Nephron progenitor cell (in vitro differentiated cells): Measurements from ENCODE around the gene CLPTM1.

ENCODE experiments used
- DNase-seq: peaks from one replicate; pipeline ENCODE4 v3.0.0; 2021
- H3K27ac Mint-ChIP-seq: 2 replicates; pipeline ENCODE4 v1.8.0; 2021; ENCODE audit warnings: mild to moderate bottlenecking, moderate library complexity, mixed read lengths
- H3K27me3 Mint-ChIP-seq: 2 replicates; pipeline ENCODE4 v1.8.0; 2021; ENCODE audit warnings: mild to moderate bottlenecking, low read depth, mixed read lengths; ENCODE audit not compliant: poor library complexity
- H3K36me3 Mint-ChIP-seq: 2 replicates; pipeline ENCODE4 v1.8.0; 2021; ENCODE audit warnings: low read depth, mixed read lengths
- H3K4me1 Mint-ChIP-seq: 2 replicates; pipeline ENCODE4 v1.8.0; 2021; ENCODE audit warnings: mixed read lengths
- H3K4me3 Mint-ChIP-seq: 2 replicates; pipeline ENCODE4 v1.8.0; 2021; ENCODE audit warnings: mild to moderate bottlenecking, moderate library complexity, mixed read lengths
- H3K9me3 Mint-ChIP-seq: 2 replicates; pipeline ENCODE4 v1.8.0; 2021; ENCODE audit warnings: mild to moderate bottlenecking, moderate library complexity, mixed read lengths
- CTCF ChIP-seq: fragments of 200-600 bp; sonication (generic); IDR thresholded peaks from 2 replicates; pipeline ENCODE4 v1.5.0; 2021; ENCODE audit warnings: antibody characterized with exemption

Gene CLPTM1

DNA sequence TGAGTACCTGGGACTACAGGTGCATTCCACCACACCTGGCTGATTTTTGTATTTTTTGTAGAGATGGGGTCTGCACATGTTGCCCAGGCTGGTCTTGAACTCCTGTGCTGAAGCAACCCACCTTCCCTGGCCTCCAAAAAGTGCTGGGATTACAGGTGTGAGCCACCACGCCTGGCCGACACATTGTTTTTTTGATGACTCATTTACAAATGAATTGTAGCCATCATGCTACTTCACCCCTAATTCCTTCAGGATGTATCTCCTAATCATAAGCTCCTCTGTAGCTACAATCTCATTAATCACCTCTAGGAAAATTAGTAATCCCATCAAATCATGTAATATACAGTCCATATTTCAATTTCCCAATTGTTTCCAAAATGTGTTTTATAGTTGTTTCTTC is 64.0 kb downstream of the CLPTM1 start:
- no peak for DNase-seq
- Mint-ChIP-seq H3K4me3 (no peak overlapping the region), H3K27ac (no peak overlapping the region), H3K27me3 (no peaks in the 10 kb centered on the region), H3K36me3 (no peaks in the 10 kb centered on the region), H3K4me1 (no peaks in the 10 kb centered on the region), H3K9me3 (no peaks in the 10 kb centered on the region)
- no peak for TF ChIP-seq CTCF

DNA sequence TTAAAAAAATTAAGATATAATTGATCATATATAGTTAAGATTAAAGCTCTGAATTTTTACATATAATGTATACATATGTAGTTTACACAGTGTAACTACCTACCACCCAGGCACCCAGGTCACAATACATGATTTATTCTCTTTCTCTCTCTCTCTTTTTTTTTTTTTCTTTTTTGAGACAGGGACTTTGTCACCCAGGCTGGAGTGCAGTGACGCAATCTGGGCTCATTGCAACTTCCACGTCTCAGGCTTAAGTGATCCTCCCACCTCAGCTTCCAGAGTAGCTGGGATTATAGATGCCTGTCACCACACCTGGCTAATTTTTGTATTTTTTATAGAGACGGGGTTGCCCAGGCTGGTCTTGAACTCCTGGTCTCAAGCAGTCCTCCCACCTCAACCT is 64.9 kb downstream of the CLPTM1 start:
- Mint-ChIP-seq H3K27me3 (no peaks in the 10 kb centered on the region), H3K4me3 (no peak overlapping the region), H3K27ac (no peak overlapping the region), H3K4me1 (no peaks in the 10 kb centered on the region), H3K36me3 (no peaks in the 10 kb centered on the region), H3K9me3 (no peaks in the 10 kb centered on the region)
- no peak for DNase-seq
- no peak for TF ChIP-seq CTCF

GRCh38 chr19:45021971-45022370 is 66.8 kb downstream of the CLPTM1 start:
- Mint-ChIP-seq H3K4me3 (no peak overlapping the region), H3K27ac (peak overlapping the region; percentile 79), H3K4me1 (no peaks in the 10 kb centered on the region), H3K27me3 (no peaks in the 10 kb centered on the region), H3K36me3 (no peaks in the 10 kb centered on the region), H3K9me3 (no peaks in the 10 kb centered on the region)
- no peak for DNase-seq
- no peak for TF ChIP-seq CTCF

- no peak for DNase-seq
- no peaks in the 10 kb centered on the region for H3K4me1 Mint-ChIP-seq
- no peaks in the 10 kb centered on the region for H3K9me3 Mint-ChIP-seq
- TF ChIP-seq CTCF: no peak
- no peak overlapping the region for H3K4me3 Mint-ChIP-seq
- H3K27me3 Mint-ChIP-seq: no peaks in the 10 kb centered on the region
- peak overlapping the region; percentile 42 for H3K27ac Mint-ChIP-seq
- H3K36me3 Mint-ChIP-seq: no peaks in the 10 kb centered on the region
These were observed 67.9 kb downstream of the CLPTM1 start for GRCh38 chr19:45023048-45023447.

DNA sequence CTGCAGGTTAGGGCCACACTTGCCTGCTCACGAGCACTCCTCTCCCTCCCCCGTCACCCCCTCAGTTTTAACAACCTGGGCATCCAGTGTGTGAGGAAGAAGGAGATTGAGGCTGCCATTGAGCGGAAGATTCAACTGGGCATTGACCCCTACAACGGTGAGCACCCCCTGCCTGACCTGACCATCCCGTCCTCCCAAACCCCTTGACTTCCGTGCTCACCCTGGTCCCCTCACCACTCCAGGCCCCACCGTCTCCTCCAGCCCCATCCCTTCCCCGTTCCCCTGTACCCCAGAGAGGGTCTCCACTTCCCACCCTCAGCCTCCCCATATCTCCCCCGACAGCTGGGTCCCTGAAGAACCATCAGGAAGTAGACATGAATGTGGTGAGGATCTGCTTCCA is 70.1 kb downstream of the CLPTM1 start:
- TF ChIP-seq CTCF: no peak
- no peak for DNase-seq
- Mint-ChIP-seq H3K9me3 (no peaks in the 10 kb centered on the region), H3K4me1 (no peaks in the 10 kb centered on the region), H3K27ac (no peak overlapping the region), H3K36me3 (no peaks in the 10 kb centered on the region), H3K4me3 (no peak overlapping the region), H3K27me3 (no peaks in the 10 kb centered on the region)

DNA sequence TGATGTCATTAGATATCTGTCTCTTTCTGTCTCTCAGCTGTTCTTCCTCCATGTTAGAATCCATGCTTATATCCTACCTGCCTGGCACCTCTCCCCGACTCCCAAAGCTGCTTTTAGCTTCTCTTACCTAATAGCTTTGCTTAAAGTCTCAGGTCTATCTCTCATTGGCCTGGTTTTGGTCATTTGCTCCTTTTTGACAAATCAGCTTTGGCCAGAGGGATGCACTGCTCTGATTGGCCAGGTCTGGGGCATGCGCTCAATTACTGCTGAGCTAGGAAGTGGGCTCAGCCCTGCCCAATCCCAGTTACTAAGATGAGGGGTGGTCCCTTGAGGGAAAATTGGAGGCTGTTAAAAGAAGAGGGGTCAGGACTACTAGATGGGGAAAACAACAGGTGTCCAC is 72.2 kb downstream of the CLPTM1 start:
- H3K4me3 Mint-ChIP-seq: no peak overlapping the region
- no peak for TF ChIP-seq CTCF
- DNase-seq: no peak
- H3K27ac Mint-ChIP-seq: no peak overlapping the region
- H3K9me3 Mint-ChIP-seq: no peaks in the 10 kb centered on the region
- peaks cover 10% of the 10 kb centered on the region for H3K36me3 Mint-ChIP-seq
- H3K4me1 Mint-ChIP-seq: no peaks in the 10 kb centered on the region
- no peaks in the 10 kb centered on the region for H3K27me3 Mint-ChIP-seq
